Fibroblast of skin of left quadriceps (primary cell): ENCODE data around the gene TMEM132C.

Source experiments
- DNase-seq, 2 experiments: peaks; one replicate each; pipeline ENCODE4 v3.0.0-alpha.2; 2013; ENCODE audit warnings: low read depth in 2 of 2

The TMEM132C gene

GRCh38 chr12:128420163-128420562 is 153.2 kb downstream of the TMEM132C start:
- DNase-seq, result no peak

- no peak for DNase-seq
Measured at GRCh38 chr12:128421375-128421774, 154.4 kb downstream of the TMEM132C start.

GRCh38 chr12:128423205-128423604 is 156.2 kb downstream of the TMEM132C start:
- DNase-seq, result no peak

- DNase-seq, result no peak
Measured at GRCh38 chr12:128424931-128425431, 158.0 kb downstream of the TMEM132C start.

- DNase-seq, result no peak
Measured at GRCh38 chr12:128425666-128426331, 158.8 kb downstream of the TMEM132C start.

GRCh38 chr12:128426511-128426910 is 159.5 kb downstream of the TMEM132C start:
- DNase-seq, result no peak

GRCh38 chr12:128439796-128440195 is 172.8 kb downstream of the TMEM132C start:
- DNase-seq, result no peak

GRCh38 chr12:128442096-128442495 is 175.1 kb downstream of the TMEM132C start:
- no peak for DNase-seq

GRCh38 chr12:128444598-128444997 is 177.6 kb downstream of the TMEM132C start:
- DNase-seq, result no peak

- no peak for DNase-seq
Measured at GRCh38 chr12:128445415-128446127, 178.6 kb downstream of the TMEM132C start.

GRCh38 chr12:128449146-128449894 is 182.3 kb downstream of the TMEM132C start:
- DNase-seq, result no peak

GRCh38 chr12:128450810-128451209 is 183.8 kb downstream of the TMEM132C start:
- DNase-seq, result no peak

GRCh38 chr12:128455851-128456250 is 188.9 kb downstream of the TMEM132C start:
- DNase-seq, result no peak

GRCh38 chr12:128456922-128457321 is 190.0 kb downstream of the TMEM132C start:
- DNase-seq, result no peak

GRCh38 chr12:128458301-128458974 is 191.5 kb downstream of the TMEM132C start:
- no peak for DNase-seq

GRCh38 chr12:128459067-128459466 is 192.1 kb downstream of the TMEM132C start:
- DNase-seq, result no peak

- DNase-seq, result no peak
Measured at GRCh38 chr12:128463881-128464280, 196.9 kb downstream of the TMEM132C start.

GRCh38 chr12:128467882-128468281 is 200.9 kb downstream of the TMEM132C start:
- no peak for DNase-seq

- no peak for DNase-seq
Measured at GRCh38 chr12:128468926-128469325, 202.0 kb downstream of the TMEM132C start.

- no peak for DNase-seq
Measured at GRCh38 chr12:128471491-128471890, 204.5 kb downstream of the TMEM132C start.

- no peak for DNase-seq
Measured at GRCh38 chr12:128474916-128475315, 207.9 kb downstream of the TMEM132C start.

- no peak for DNase-seq
Measured at GRCh38 chr12:128476266-128476665, 209.3 kb downstream of the TMEM132C start.
